Coronary artery (tissue), 2 donors: Measurements from ENCODE around the gene UQCC3.
"Not testable (repeated sequence)": the region's sequence is repeated elsewhere in the genome, so short reads cannot be mapped to it uniquely, and the experiment has no call there.

Experiments
- DNase-seq: peaks from one replicate; pipeline ENCODE4 v3.0.0-alpha.2; 2017; ENCODE audit warnings: low spot score
- H3K27ac ChIP-seq, 2 donors: fragments of 200-600 bp; sonication (generic); one replicate each; pipeline ENCODE4 v1.5.1; 2016 to 2019
- H3K4me3 ChIP-seq: fragments of 200-600 bp; sonication (generic); 2 replicates; pipeline ENCODE4 v1.5.1; 2016; ENCODE audit warnings: mild to moderate bottlenecking, moderate library complexity
- CTCF ChIP-seq: fragments of 200-600 bp; sonication (generic); IDR thresholded peaks from one replicate; pipeline ENCODE4 v1.5.1; 2019; ENCODE audit warnings: antibody characterized with exemption

The UQCC3 gene

GRCh38 chr11:62666259-62666926 is 5.1 kb upstream of the UQCC3 start:
- no peak for DNase-seq
- Histone ChIP-seq H3K27ac (peak overlapping the region; percentile 55 to 93), H3K4me3 (peak overlapping the region; percentile 86)
- no peak for TF ChIP-seq CTCF

- no peak overlapping the region for H3K4me3 ChIP-seq
Measured at GRCh38 chr11:62667460-62667859, 4.0 kb upstream of the UQCC3 start.

GRCh38 chr11:62669420-62670161 is 1.9 kb upstream of the UQCC3 start:
- H3K27ac ChIP-seq: no peak overlapping the region
- H3K4me3 ChIP-seq: no peak overlapping the region
- no peak for TF ChIP-seq CTCF
- DNase-seq: no peak

More at GRCh38 chr11:62667460-62667859, 4.0 kb upstream of the UQCC3 start:
- no peak overlapping the region for H3K27ac ChIP-seq
- DNase-seq: no peak
- TF ChIP-seq CTCF: no peak

GRCh38 chr11:62671236-62671607 is 251 bp upstream of the UQCC3 start:
- no peak for DNase-seq
- TF ChIP-seq CTCF: no peak
- peak overlapping the region; percentile 77 to 92 for H3K27ac ChIP-seq
- H3K4me3 ChIP-seq: peak overlapping the region; percentile 89

- H3K4me3 ChIP-seq: peak overlapping the region; percentile 89
- no peak for TF ChIP-seq CTCF
- H3K27ac ChIP-seq: no peak overlapping the region
- no peak for DNase-seq
Measured at GRCh38 chr11:62673196-62673525, 1.7 kb downstream of the UQCC3 start.

GRCh38 chr11:62675415-62675814 is 3.9 kb downstream of the UQCC3 start:
- DNase-seq, H3K27ac ChIP-seq, H3K4me3 ChIP-seq: not testable (repeated sequence)

GRCh38 chr11:62676698-62677097 is 5.2 kb downstream of the UQCC3 start:
- no peak for DNase-seq
- Histone ChIP-seq H3K4me3 (no peak overlapping the region), H3K27ac (no peak overlapping the region)
- TF ChIP-seq CTCF: no peak
